ENCODE data around the gene TRIM8.

Gene TRIM8

GRCh38 chr10:102644066-102644645, at the start of gene TRIM8:
Gene TRIM8 (plus strand): TSS chr10:102644479. CDS start chr10:102644618, 139 bp downstream.
- no peak for DNase-seq

GRCh38 chr10:102595293-102595692, 49.0 kb upstream of the TRIM8 start:
- no peak for DNase-seq

GRCh38 chr10:102595897-102596296, 48.4 kb upstream of the TRIM8 start:
- DNase-seq, result no peak

- DNase-seq, result no peak
Observed at GRCh38 chr10:102596506-102596971, 47.7 kb upstream of the TRIM8 start.

- DNase-seq, result no peak
Observed at GRCh38 chr10:102597131-102597991, 46.9 kb upstream of the TRIM8 start.

- DNase-seq, result no peak
Observed at GRCh38 chr10:102598243-102598642, 46.0 kb upstream of the TRIM8 start.

- no peak for DNase-seq
Observed at GRCh38 chr10:102599565-102600327, 44.5 kb upstream of the TRIM8 start.

GRCh38 chr10:102600816-102601215, 43.5 kb upstream of the TRIM8 start:
- no peak for DNase-seq

- no peak for DNase-seq
Observed at GRCh38 chr10:102601639-102602038, 42.6 kb upstream of the TRIM8 start.

GRCh38 chr10:102602272-102603045, 41.8 kb upstream of the TRIM8 start:
- no peak for DNase-seq

GRCh38 chr10:102603946-102604345, 40.3 kb upstream of the TRIM8 start:
- no peak for DNase-seq

- DNase-seq, result no peak
Observed at GRCh38 chr10:102604439-102604841, 39.8 kb upstream of the TRIM8 start.

- no peak for DNase-seq
Observed at GRCh38 chr10:102605712-102606111, 38.6 kb upstream of the TRIM8 start.

GRCh38 chr10:102608487-102608886, 35.8 kb upstream of the TRIM8 start:
- DNase-seq, result no peak

GRCh38 chr10:102610441-102610887, 33.8 kb upstream of the TRIM8 start:
- DNase-seq, result no peak

- no peak for DNase-seq
Observed at GRCh38 chr10:102611514-102612087, 32.7 kb upstream of the TRIM8 start.

- DNase-seq, result no peak
Observed at GRCh38 chr10:102612964-102613275, 31.4 kb upstream of the TRIM8 start.

GRCh38 chr10:102613286-102613685, 31.0 kb upstream of the TRIM8 start:
- no peak for DNase-seq

- DNase-seq, result no peak
Observed at GRCh38 chr10:102613785-102614184, 30.5 kb upstream of the TRIM8 start.

- DNase-seq, result no peak
Observed at GRCh38 chr10:102614888-102615287, 29.4 kb upstream of the TRIM8 start.

- no peak for DNase-seq
Observed at GRCh38 chr10:102615361-102615760, 28.9 kb upstream of the TRIM8 start.

- DNase-seq, result no peak
Observed at GRCh38 chr10:102616066-102616770, 28.1 kb upstream of the TRIM8 start.

All from NCI-H1417 treated with DMSO at 0.1 percent for 48 hours (cell line).